AG04449 (cell line): ENCODE measurements around the gene LHFPL6.

Source experiments
- CTCF ChIA-PET: fragments of 350-600 bp; formaldehyde crosslinking; extraction: SDS; loops from one replicate; lab custom pipeline; 2021; ENCODE audit warnings: antibody characterized with exemption; lab: Yijun Ruan, JAX
- POLR2A ChIA-PET: fragments of 400-600, 350-600 bp; formaldehyde crosslinking; extraction: SDS; loops from one replicate; lab custom pipeline; 2020; ENCODE audit warnings: antibody characterized with exemption, inconsistent platforms; lab: Yijun Ruan, JAX
- DNase-seq: peaks from one replicate; pipeline ENCODE4 v3.0.0-alpha.2; 2010; ENCODE audit warnings: low read depth, low spot score
- H3K4me3 ChIP-seq: 2 replicates; pipeline ENCODE4 v1.5.1; 2011; ENCODE audit warnings: low read depth, mild to moderate bottlenecking, control low read depth, low read length
- CTCF ChIP-seq: IDR thresholded peaks from one replicate; pipeline ENCODE4 v1.5.1; 2011; ENCODE audit warnings: mild to moderate bottlenecking, moderate library complexity, low read length, control low read depth, inconsistent platforms; ENCODE audit not compliant: insufficient read depth; ENCODE audit errors: missing control alignments

Gene LHFPL6

DNA sequence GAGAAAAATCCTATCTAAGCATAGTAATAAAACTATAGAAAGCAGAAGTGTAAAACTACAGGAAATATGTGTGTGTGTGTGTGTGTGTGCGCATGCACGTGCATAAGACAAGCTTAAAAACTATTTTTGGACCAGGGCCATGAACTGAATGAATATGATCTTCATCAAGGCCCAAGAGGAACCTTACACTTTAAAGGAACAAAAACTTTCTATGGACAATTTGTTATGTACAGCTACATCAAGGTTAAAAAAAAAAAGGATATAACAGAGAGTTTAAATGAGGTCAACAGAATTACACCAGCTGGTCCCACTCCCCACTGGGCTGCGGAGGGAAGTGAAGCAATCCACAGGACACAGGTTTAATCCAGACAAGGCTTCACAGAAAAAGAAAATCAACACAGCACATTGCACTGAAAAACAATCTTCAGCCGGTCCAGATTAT, 151.1 kb downstream of the LHFPL6 start:
- H3K4me3 ChIP-seq, result no peak overlapping the region
- TF ChIP-seq CTCF, result no peak
- DNase-seq, result no peak
- ChIA-PET POLR2A (no interaction called here), CTCF (interaction anchor here (0.7 to 1.2 kb wide), 2 partner anchors 36 to 164 kb away, joined by 3 read pairs; no protein-coding TSS in a partner anchor)

DNA sequence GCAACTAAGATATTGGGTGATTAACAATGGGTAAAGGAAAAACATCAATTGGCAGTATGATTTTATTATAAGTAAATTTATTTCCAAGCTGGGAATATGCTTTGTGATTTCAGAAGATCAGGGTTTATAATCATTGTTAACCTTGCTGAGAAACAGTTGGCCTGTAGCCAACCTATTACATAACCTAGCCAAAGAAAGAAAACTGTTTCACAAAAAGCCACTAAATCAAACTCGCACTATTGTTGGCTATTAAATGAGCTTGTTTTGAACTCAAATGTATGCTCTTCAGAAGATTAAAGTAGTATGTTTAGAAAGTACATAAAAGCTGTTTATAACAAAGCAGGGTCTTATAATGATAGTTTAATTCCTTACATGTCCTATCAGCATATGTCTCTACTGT, 151.7 kb downstream of the LHFPL6 start:
- ChIA-PET POLR2A (no interaction called here), CTCF (interaction anchor here (0.7 to 1.2 kb wide), 2 partner anchors 36 to 165 kb away, joined by 3 read pairs; no protein-coding TSS in a partner anchor)
- no peak for TF ChIP-seq CTCF
- H3K4me3 ChIP-seq, result no peak overlapping the region
- no peak for DNase-seq

GRCh38 chr13:39450176-39450575, 152.8 kb downstream of the LHFPL6 start:
- CTCF ChIA-PET, result interaction anchor here (0.8 kb wide), 1 partner anchor 161 kb away, joined by 3 read pairs; no protein-coding TSS in a partner anchor
- DNase-seq, result no peak
- no peak overlapping the region for H3K4me3 ChIP-seq
- no peak for TF ChIP-seq CTCF
- POLR2A ChIA-PET, result no interaction called here

DNA sequence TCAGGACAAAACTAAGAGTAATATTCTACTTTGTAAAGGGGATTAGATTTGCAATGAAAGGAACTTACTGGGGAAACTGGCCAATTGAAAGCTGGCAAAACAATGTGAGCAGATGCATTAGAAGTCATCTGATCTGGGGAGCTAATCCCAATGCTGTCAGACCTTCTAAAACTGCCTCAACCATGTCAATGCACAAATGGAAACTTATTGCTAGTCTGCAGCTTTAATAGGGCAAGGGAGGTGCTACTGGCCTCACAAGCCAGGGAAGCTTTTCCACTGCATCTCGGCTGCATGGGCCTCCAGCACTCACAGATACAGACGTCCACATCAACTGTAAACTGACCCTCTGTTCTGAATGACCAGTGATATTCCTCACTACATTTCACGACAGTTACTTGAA, 154.2 kb downstream of the LHFPL6 start:
- ChIA-PET POLR2A (no interaction called here), CTCF (no interaction called here)
- TF ChIP-seq CTCF, result no peak
- no peak for DNase-seq
- no peak overlapping the region for H3K4me3 ChIP-seq

DNA sequence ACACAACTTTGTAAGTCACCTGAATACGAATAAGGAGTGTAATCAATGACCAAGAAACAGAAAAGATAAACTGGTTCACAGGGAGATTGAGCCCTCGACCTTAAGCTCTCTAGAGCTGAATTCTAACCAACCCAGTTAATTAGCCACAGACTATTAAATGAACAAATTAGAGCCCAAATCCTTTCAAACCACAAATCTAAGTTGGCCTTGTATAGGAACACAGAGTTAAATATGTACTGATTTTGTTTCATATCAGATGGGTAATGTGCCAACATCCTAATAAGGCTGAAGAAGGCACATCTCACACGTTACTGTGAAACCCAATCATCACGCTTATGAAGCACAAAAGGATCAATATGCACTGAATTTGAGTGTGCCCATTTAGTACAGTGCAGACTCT, 156.1 kb downstream of the LHFPL6 start:
- H3K4me3 ChIP-seq, result no peak overlapping the region
- no peak for TF ChIP-seq CTCF
- DNase-seq, result no peak
- ChIA-PET CTCF (no interaction called here), POLR2A (no interaction called here)

DNA sequence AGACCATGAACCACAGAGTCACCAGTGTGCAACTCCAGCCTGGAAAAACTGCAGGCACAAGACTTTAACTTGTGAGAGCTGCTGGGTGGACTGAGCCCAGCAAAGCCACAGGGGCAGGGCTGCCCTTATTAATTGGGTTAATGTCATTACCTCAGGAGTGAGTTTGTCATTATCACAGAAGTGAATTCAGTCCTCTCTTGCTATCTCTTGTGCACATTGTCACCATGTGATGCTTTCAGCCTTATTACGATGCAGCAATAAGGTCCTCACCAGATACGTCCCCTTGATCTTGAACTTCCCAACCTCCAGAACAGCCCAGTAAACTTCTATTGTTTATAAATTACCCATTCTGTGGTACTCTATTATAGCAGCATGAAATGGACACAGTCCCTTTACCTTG, 158.1 kb downstream of the LHFPL6 start:
- no peak for TF ChIP-seq CTCF
- no peak for DNase-seq
- no peak overlapping the region for H3K4me3 ChIP-seq
- CTCF ChIA-PET, result interaction anchor here (1.6 kb wide), 1 partner anchor 168 kb away, joined by 4 read pairs; no protein-coding TSS in a partner anchor
- POLR2A ChIA-PET, result no interaction called here
